ENCODE measurements around the gene KCNMA1. TPM values are rescaled to one million over a fixed set of nuclear protein-coding genes. Genes with fewer than 3 reads are reported as not detected.

KCNMA1 gene
- total and polyA plus RNA-seq, 10 donors = 9.3 to 114 (median 51.5) TPM

DNA sequence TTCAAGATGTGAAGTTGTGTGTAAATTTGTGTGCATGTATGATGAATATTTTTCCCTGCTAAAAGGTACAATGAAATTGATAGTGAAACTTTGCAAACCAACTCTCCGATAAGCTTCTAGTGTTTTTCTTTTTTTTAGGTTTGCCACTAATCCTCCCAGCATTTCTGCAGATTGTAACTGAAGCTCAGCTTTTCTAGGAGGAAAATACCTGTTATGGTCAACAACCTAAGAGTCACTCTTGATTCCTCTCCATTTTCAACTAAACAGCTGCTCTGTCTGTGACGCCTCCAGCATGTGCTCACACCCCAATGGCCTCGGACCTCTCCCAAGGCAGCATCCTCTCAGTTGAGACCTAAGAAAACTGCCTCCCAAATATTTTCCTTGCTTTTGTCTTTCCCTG lies 406.2 kb downstream of the KCNMA1 start:
- WGBS, 5 donors = 86 to 97% (median 91%) methylated on average over 3 of the region's 3 CpGs
- intact Hi-C loops (cut with DNase I; ENCODE audit: low total_unique reads) = no loop called here
- H3K4me1 ChIP-seq = no peaks in the 10 kb centered on the region

DNA sequence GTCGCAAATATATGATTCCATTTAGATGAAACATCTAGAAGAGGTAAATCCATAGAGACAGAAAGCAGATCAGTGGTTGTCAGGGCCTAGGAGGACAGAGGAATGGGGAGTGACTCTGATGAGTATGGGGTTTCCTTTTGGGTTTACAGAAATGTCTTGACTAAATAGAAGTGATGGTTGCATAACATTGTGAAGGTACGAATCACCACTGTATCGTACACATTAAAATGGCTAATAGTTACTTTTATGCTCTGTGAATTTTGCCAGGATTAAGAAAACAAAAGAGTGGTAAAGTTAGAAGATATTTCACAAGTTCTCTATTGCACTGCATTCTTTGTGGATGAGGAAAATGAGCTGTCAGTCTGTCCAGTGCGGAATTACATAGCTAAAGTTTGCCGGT lies 407.4 kb downstream of the KCNMA1 start:
- TF ChIP-seq POLR2AphosphoS5 (IDR thresholded peaks at IDR 0.05) = no peak
- no peak for TF ChIP-seq POLR2A (IDR thresholded peaks at IDR 0.05)
- TF ChIP-seq, protein P1, sequence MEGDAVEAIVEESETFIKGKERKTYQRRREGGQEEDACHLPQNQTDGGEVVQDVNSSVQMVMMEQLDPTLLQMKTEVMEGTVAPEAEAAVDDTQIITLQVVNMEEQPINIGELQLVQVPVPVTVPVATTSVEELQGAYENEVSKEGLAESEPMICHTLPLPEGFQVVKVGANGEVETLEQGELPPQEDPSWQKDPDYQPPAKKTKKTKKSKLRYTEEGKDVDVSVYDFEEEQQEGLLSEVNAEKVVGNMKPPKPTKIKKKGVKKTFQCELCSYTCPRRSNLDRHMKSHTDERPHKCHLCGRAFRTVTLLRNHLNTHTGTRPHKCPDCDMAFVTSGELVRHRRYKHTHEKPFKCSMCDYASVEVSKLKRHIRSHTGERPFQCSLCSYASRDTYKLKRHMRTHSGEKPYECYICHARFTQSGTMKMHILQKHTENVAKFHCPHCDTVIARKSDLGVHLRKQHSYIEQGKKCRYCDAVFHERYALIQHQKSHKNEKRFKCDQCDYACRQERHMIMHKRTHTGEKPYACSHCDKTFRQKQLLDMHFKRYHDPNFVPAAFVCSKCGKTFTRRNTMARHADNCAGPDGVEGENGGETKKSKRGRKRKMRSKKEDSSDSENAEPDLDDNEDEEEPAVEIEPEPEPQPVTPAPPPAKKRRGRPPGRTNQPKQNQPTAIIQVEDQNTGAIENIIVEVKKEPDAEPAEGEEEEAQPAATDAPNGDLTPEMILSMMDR (IDR thresholded peaks at IDR 0.05 in 8 of 11, conservative IDR thresholded peaks at IDR 0.05 in 3 of 11) = no peak
- Histone ChIP-seq H3K9me3 (no peaks in the 10 kb centered on the region), H3K27me3 (replicated peaks in 1 of 7) (peaks cover 0 to 3% (median 0%) of the 10 kb centered on the region in 7 donors), H3K4me3 (no peak overlapping the region), H3K27ac (no peak overlapping the region), H3K4me1 (no peaks in the 10 kb centered on the region), H3K36me3 (no peaks in the 10 kb centered on the region)
- WGBS, 5 donors = 89 to 95% (median 90%) methylated on average over 5 of the region's 5 CpGs
- no peak for DNase-seq
- intact Hi-C loops (cut with DNase I; ENCODE audit: low total_unique reads) = no loop called here

More for the DNA sequence above, 406.2 kb downstream of the KCNMA1 start:
- no peak overlapping the region for H3K4me3 ChIP-seq
- no peak overlapping the region for H3K27ac ChIP-seq
- H3K27me3 ChIP-seq (replicated peaks in 1 of 7) = peaks cover 0 to 3% (median 0%) of the 10 kb centered on the region in 7 donors
- DNase-seq = no peak
- no peaks in the 10 kb centered on the region for H3K9me3 ChIP-seq
- TF ChIP-seq POLR2AphosphoS5 (IDR thresholded peaks at IDR 0.05) (no peak), POLR2A (IDR thresholded peaks at IDR 0.05) (no peak)
- TF ChIP-seq, protein P1 (IDR thresholded peaks at IDR 0.05 in 8 of 11, conservative IDR thresholded peaks at IDR 0.05 in 3 of 11) = no peak
- H3K36me3 ChIP-seq = no peaks in the 10 kb centered on the region

DNA sequence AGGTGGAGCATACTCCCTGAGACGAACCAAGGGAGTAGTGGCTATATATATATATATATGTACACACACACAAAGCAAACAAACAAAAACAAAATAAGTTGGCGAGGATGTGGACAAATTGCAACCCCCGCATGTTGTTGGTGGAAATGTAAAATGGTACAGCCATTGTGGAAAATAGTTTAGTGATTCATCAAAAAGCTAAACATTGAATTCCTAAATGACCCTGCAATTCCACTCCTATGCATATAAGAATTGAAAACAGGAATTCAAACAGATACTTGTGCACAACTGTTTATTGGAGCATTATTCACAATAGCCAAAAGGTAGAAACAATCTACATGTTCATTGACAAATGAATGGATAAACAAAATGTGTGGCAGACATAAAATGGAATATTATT lies 407.9 kb downstream of the KCNMA1 start:
- no peaks in the 10 kb centered on the region for H3K27me3 ChIP-seq (replicated peaks in 1 of 7)
- intact Hi-C loops (cut with DNase I; ENCODE audit: low total_unique reads) = no loop called here
- H3K4me3 ChIP-seq = no peak overlapping the region
- no peak for DNase-seq
- WGBS, 5 donors = 87 to 99% (median 94%) methylated on average over 3 of the region's 3 CpGs
- H3K4me1 ChIP-seq = no peaks in the 10 kb centered on the region
- no peaks in the 10 kb centered on the region for H3K36me3 ChIP-seq
- no peaks in the 10 kb centered on the region for H3K9me3 ChIP-seq
- TF ChIP-seq POLR2A (IDR thresholded peaks at IDR 0.05) (no peak), POLR2AphosphoS5 (IDR thresholded peaks at IDR 0.05) (no peak)
- TF ChIP-seq, protein P1 (IDR thresholded peaks at IDR 0.05 in 8 of 11, conservative IDR thresholded peaks at IDR 0.05 in 3 of 11) = no peak
- H3K27ac ChIP-seq = no peak overlapping the region

DNA sequence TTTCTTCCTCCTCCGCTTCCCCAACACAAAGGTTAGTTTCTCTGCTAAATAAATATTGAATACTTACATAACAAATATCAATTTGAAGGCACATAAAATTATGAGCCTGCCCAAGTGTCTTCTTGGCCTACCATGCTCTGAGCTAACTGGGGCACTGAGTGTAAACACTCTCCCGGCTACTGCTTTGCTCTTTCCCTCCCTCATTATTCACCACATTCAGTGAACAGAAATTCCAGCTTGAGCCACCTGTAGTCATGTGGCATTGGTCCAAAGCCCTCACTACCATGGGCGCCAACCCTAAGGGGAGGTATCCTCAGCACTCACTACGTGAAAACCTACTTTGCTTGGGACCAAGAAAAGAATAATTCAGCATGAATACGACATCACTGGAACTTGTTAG lies 409.0 kb downstream of the KCNMA1 start:
- H3K27me3 ChIP-seq (replicated peaks in 1 of 7) = no peaks in the 10 kb centered on the region
- no peak overlapping the region for H3K27ac ChIP-seq
- WGBS, 5 donors = 90 to 94% (median 92%) methylated on average over 5 of the region's 5 CpGs
- no peak for DNase-seq
- no peak overlapping the region for H3K4me3 ChIP-seq
- intact Hi-C loops (cut with DNase I; ENCODE audit: low total_unique reads) = no loop called here
- TF ChIP-seq POLR2AphosphoS5 (IDR thresholded peaks at IDR 0.05) (no peak), POLR2A (IDR thresholded peaks at IDR 0.05) (no peak)
- TF ChIP-seq, protein P1 (IDR thresholded peaks at IDR 0.05 in 8 of 11, conservative IDR thresholded peaks at IDR 0.05 in 3 of 11) = no peak
- no peaks in the 10 kb centered on the region for H3K4me1 ChIP-seq
- no peaks in the 10 kb centered on the region for H3K36me3 ChIP-seq
- H3K9me3 ChIP-seq = no peaks in the 10 kb centered on the region
